GM19043 (cell line): ENCODE data around the gene ITGA3.

Experiments
- ATAC-seq: cut with Tn5 transposase; IDR thresholded peaks from one replicate; pipeline ENCODE4 v1.9.1; 2021; ENCODE audit warnings: low read depth; ENCODE audit not compliant: unreplicated experiment

ITGA3 gene

GRCh38 chr17:50106393-50107131 is 50.7 kb downstream of the ITGA3 start:
- ATAC-seq, result no peak

GRCh38 chr17:50107790-50108414 is 52.0 kb downstream of the ITGA3 start:
- no peak for ATAC-seq

- no peak for ATAC-seq
Measured at GRCh38 chr17:50108556-50108955, 52.6 kb downstream of the ITGA3 start.

GRCh38 chr17:50109207-50109606 is 53.3 kb downstream of the ITGA3 start:
- no peak for ATAC-seq

- no peak for ATAC-seq
Measured at GRCh38 chr17:50109785-50110184, 53.9 kb downstream of the ITGA3 start.

- no peak for ATAC-seq
Measured at GRCh38 chr17:50110591-50111349, 54.9 kb downstream of the ITGA3 start.

- ATAC-seq, result no peak
Measured at GRCh38 chr17:50111673-50112655, 56.1 kb downstream of the ITGA3 start.

GRCh38 chr17:50112694-50113093 is 56.8 kb downstream of the ITGA3 start:
- ATAC-seq, result no peak

- ATAC-seq, result no peak
Measured at GRCh38 chr17:50113624-50114320, 57.9 kb downstream of the ITGA3 start.

GRCh38 chr17:50114401-50114800 is 58.5 kb downstream of the ITGA3 start:
- ATAC-seq, result no peak

- no peak for ATAC-seq
Measured at GRCh38 chr17:50114849-50115357, 59.0 kb downstream of the ITGA3 start.

GRCh38 chr17:50115756-50116155 is 59.8 kb downstream of the ITGA3 start:
- ATAC-seq, result no peak

- no peak for ATAC-seq
Measured at GRCh38 chr17:50117202-50118051, 61.5 kb downstream of the ITGA3 start.

- no peak for ATAC-seq
Measured at GRCh38 chr17:50118076-50118827, 62.3 kb downstream of the ITGA3 start.

GRCh38 chr17:50118828-50119218 is 62.9 kb downstream of the ITGA3 start:
- ATAC-seq, result no peak

- ATAC-seq, result no peak
Measured at GRCh38 chr17:50120475-50121253, 64.8 kb downstream of the ITGA3 start.

GRCh38 chr17:50122945-50123344 is 67.0 kb downstream of the ITGA3 start:
- no peak for ATAC-seq
